Measurements from ENCODE around the gene TCEAL1.
A peak's percentile ranks its signal among the peaks of the same experiment; 100 is the strongest.

The TCEAL1 gene

DNA sequence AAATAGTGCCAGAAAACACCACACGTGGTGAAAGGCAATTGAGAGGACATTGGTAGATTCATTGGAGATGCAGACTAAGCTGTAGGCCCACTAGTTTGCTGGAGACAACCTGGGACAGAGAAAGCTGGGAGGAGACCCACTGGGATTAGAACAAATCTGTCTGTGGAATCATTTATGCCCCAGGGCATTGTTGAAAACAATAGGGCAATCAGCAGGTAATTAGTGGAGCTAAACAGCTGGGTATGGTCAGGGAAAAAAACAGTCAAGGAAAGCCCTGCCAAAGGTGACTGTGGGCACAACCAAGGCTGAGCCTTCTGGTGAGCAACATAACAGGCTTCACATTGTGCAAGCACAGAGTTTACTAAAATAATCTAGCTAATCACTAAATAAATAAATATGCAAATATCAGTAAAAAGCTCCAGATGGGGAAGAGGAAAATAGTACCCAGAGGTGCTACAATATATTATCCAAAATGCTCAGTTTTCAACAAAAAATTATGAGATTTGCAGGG is 12.0 kb upstream of the TCEAL1 start:
- TF ChIP-seq, protein P1, sequence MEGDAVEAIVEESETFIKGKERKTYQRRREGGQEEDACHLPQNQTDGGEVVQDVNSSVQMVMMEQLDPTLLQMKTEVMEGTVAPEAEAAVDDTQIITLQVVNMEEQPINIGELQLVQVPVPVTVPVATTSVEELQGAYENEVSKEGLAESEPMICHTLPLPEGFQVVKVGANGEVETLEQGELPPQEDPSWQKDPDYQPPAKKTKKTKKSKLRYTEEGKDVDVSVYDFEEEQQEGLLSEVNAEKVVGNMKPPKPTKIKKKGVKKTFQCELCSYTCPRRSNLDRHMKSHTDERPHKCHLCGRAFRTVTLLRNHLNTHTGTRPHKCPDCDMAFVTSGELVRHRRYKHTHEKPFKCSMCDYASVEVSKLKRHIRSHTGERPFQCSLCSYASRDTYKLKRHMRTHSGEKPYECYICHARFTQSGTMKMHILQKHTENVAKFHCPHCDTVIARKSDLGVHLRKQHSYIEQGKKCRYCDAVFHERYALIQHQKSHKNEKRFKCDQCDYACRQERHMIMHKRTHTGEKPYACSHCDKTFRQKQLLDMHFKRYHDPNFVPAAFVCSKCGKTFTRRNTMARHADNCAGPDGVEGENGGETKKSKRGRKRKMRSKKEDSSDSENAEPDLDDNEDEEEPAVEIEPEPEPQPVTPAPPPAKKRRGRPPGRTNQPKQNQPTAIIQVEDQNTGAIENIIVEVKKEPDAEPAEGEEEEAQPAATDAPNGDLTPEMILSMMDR (IDR thresholded peaks at IDR 0.05; ENCODE audit: control insufficient read depth, insufficient read depth, low read depth, low read length, missing control alignments) = no peak
- H3K4me3 ChIP-seq (ENCODE audit: control insufficient read depth, low read depth, low read length) = no peak overlapping the region
- DNase-seq (ENCODE audit: low read depth) = no peak

DNA sequence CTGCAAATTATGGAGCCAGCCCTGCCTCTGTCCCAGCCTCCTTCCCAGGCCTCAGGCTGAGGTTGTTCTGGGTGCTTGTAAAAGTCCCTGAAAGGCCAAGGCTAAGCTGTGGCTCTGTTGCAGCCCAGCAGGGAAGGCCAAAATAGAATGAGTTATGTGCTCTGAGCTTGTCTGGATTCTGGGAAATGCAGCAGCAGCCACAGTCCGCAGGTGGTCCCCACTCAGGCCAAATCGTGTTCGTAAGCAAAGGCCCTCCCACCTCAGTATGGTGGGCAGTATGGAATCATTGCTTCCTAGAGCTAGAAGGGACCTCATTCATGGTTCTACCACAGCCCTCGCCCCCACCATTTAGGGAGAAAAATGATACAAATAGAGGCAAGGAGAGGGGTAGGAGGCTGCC is 4.7 kb upstream of the TCEAL1 start:
- TF ChIP-seq, protein P1 (IDR thresholded peaks at IDR 0.05; ENCODE audit: control insufficient read depth, insufficient read depth, low read depth, low read length, missing control alignments) = no peak
- DNase-seq (ENCODE audit: low read depth) = no peak
- H3K4me3 ChIP-seq (ENCODE audit: control insufficient read depth, low read depth, low read length) = no peak overlapping the region

DNA sequence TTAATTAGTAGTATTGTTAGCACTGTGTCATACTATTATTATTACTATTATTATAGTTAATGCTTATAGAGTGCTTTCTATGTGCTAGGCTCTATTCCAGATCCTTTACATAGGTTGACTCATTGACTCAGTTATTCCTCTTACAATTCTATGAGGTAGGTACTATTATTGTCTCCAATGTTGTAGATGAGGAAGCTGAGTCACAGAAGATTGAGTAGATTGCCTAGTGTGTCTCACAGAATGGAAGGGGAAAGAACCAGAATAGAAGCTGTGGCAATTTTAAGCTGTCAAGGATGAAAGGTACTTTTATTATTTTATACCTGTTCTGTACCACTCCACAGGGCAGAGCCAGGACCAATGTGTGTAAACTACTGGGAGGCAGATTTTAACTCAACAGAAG is 1.9 kb upstream of the TCEAL1 start:
- no peak for DNase-seq (ENCODE audit: low read depth)
- H3K4me3 ChIP-seq (ENCODE audit: control insufficient read depth, low read depth, low read length) = no peak overlapping the region
- TF ChIP-seq, protein P1 (IDR thresholded peaks at IDR 0.05; ENCODE audit: control insufficient read depth, insufficient read depth, low read depth, low read length, missing control alignments) = no peak

- TF ChIP-seq, protein P1 (IDR thresholded peaks at IDR 0.05; ENCODE audit: control insufficient read depth, insufficient read depth, low read depth, low read length, missing control alignments) = peak; percentile 69
- H3K4me3 ChIP-seq (ENCODE audit: control insufficient read depth, low read depth, low read length) = peak overlapping the region; percentile 70
- peak; percentile 31 for DNase-seq (ENCODE audit: low read depth)
These were observed 769 bp downstream of the TCEAL1 start for GRCh38 chrX:103629318-103630170.

DNA sequence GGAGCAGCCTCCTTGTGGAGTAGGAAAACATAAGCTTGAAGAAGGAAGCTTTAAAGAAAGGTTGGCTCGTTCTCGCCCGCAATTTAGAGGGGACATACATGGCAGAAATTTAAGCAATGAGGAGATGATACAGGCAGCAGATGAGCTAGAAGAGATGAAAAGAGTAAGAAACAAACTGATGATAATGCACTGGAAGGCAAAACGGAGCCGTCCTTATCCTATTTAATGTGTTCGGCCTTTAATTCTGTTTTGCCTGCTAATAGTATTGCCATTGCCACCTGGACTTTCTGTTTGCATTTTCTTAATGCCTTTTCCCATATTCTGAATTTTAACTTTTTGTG is 1.4 kb downstream of the TCEAL1 start:
- peak overlapping the region; percentile 70 for H3K4me3 ChIP-seq (ENCODE audit: control insufficient read depth, low read depth, low read length)
- TF ChIP-seq, protein P1 (IDR thresholded peaks at IDR 0.05; ENCODE audit: control insufficient read depth, insufficient read depth, low read depth, low read length, missing control alignments) = no peak
- no peak for DNase-seq (ENCODE audit: low read depth)

- no peak overlapping the region for H3K4me3 ChIP-seq (ENCODE audit: control insufficient read depth, low read depth, low read length)
- TF ChIP-seq, protein P1 (IDR thresholded peaks at IDR 0.05; ENCODE audit: control insufficient read depth, insufficient read depth, low read depth, low read length, missing control alignments) = no peak
- no peak for DNase-seq (ENCODE audit: low read depth)
These were observed 2.4 kb downstream of the TCEAL1 start for GRCh38 chrX:103631145-103631544.
